DMS53 (cell line): ENCODE results near the gene EFEMP2.
A peak's percentile ranks its signal among the peaks of the same experiment; 100 is the strongest.
"Not testable (repeated sequence)": the region's sequence is repeated elsewhere in the genome, so short reads cannot be mapped to it uniquely, and the experiment has no call there.

Experiments
- DNase-seq: peaks from one replicate; lab custom pipeline; 2025; lab: John Stamatoyannopoulos, UW

Gene EFEMP2

DNA sequence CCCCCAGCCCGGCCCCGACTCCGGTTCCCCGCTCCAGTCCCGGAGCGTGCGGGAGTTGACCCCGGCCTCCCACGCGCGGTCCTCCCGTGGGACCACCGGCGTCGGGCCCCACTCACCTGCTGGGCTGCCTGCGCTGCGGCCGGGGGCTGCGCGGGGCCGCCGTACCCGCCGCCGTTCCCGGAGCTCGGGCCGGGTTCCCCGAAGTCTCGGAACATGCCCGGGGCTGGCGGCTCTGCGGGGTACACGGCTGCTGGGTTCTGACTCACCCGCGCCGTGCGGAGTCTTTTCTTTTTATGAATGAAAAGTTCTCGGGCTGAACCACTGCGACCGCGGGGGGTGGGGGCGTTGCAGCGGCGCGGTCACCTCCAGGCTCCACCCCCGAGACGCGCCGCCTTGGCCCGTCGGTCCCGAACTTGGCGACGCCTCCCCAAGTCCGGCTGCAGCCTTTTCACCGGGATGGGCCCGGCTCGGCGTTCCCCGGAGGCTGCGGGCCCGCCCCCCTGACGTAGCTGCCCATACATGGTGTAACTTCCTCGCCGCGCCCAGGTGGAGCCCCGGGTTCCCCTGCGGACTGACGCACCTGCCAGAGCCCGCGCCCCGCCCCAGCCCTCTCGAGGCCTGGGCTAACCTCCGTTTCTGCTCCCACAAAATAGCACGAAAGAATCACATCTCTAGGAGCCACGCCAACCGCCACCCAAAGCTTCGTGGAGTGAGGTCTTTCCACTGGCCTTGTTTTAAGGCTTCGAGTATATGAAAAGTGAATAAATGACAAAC is 27.7 kb upstream of the EFEMP2 start, which contains the start of gene FOSL1:
FOSL1 (minus strand) TSS at position 264 of the 774 bp plus-strand sequence; CDS start at position 215, 49 bp downstream.
- DNase-seq: peak; percentile 98

DNA sequence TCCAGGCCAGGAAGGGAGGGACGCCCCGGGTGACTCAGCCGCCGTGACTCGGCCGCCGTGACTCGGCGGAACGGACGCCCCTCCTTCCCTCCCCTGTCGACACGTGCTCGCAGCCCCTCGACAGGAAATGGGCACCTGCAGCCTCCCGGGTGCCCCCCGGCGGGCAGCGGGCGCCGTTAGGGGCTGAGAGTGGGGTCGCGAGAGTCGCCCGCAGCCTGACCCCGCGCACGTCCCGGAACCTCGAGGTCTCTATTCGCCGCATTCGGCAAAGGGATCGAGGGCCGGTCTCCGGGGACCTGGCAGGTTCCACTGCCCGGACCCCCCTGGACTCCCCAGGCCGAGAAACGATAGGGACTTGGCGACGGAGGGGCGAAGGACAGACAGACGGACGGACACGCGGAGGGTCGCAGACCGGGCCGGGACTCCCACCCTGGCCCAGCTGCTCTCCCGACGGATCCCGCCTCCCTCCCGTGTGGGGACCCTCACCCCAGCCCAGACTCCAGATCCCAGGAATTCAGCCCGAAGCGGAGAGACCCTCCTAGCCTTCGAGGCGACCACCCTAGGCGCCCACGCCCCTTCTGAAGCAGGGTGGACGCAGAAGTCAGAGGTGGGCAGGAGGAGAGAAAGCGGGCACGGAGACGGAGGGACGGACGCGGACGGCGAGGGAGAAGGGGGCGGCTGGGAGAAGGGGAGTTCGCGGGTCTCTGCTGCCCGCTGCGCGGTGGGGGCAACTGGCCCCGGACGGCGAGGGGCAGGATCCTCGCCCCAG is 26.9 kb upstream of the EFEMP2 start:
- DNase-seq: peak; percentile 88

DNA sequence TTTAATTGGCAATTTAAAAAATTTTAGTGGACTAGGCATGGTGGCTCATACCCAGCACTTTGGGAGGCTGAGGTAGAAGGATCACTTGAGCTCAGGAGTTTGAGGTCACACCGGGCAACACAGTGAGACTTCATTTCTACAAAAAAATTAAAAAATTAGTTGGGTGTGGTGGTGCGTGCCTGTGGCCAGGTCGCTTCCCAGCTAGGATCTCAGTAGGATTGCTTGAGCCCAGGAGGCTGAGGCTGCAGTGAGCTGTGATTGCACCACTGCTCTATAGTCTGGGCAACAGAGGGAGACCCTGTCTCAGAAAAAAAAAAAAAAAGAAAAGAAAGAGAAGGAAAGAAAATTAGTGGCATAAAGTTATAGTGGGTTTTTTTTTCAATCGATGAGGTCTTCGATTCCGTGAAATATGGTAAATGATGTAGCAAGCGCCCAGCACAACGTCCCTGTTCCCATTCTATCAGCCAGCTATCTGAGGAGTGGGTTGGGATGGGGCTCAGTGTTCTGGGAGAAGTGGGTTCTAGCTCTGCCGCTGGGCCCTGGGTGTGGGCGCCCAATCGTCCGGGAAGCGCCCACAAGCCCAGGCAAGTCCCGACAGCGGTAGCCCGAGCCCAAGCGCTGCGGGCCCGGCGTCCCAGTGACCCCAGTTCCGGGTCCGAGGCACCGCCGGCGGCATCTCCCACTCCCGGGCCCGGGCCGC is 26.2 kb upstream of the EFEMP2 start:
- no peak for DNase-seq

DNA sequence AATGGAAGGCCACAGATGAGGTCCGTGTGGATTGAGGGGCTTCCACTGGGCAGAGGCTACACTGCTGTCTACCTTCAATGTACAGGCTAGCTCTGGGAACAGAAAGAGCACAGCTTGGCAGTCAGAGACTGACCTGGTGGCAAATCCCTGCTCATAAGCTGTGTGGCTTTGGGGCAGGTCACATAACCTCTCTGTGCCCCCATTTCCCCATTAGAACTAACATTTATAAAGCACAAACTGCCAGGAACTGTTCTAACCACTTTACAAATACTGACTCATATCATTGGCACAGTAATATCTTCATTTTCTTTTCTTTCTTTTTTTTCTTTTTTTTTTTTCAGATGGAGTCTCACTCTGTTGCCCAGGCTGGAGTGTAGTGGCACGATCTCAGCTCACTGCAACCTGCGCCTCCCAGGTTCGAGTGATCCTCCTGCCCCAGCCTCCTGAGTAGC is 24.4 kb upstream of the EFEMP2 start:
- DNase-seq: no peak

DNA sequence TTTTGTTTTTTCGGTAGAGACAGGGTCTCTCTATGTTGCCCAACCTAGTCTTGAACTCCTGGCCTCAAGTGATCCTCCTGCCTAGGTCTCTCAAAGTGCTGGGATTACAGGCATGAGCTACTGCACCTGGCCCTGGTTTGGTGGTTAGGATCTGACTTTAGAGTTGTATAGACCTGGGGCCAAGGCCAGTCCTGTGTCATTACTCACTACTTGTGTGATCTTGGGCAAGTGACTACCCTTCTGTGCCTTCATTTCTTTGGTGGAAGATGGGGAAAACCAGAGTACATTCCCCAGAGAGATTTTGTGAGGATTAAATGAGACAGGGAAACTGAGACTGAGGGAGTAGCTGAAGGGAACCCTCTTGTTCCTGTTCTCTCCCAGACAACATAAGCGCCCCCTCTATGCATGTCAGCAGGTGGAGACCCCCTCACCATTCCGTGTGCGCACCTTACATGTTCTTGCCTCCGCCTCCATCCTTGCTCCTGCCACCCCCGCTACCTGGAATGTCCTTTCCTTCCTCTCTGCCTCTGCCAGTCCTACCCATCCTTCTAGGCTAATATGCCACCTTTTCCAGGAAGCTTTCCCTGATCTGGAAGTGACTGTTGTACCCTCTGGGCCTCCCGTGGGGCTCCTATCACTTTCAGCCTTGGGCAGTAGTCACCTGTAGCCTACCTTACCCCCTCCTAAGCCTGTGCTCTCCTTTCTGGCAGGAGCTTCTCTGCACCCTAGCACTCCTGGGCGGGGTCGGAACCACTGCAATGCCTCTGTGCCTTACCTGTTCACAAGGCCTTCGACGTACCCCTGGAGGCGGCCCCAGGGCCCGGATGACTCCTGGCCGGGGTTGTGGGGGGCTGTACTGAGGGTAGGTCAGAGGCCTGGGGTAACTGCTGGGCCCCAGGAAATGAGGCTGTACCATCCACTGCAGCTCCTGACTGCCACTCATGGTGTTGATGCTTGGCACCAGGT is 23.7 kb upstream of the EFEMP2 start:
- no peak for DNase-seq

DNA sequence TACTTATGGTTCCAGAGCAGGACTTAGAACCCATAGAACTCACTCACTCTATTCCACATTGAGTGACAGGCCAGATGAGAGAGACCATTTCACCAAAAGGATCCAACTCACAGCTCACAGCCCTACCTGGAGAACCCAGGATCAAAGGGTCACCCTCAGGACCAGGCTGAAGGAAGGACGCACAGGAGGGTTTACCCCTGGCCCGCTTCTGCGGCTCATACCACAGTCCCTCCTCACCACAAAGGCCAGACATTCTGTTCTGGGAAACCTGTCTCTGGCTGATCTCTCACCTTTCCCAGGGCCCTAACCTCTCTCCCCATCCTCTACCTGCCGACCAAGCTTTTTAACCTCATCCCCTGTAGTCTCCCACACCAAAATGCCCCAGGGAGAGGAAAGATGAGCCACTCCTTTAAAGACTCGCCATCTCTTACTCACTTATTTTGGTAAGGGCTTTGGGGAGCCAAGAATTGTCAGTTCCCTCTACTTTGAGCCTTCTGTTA is 22.9 kb upstream of the EFEMP2 start:
- DNase-seq: no peak

DNA sequence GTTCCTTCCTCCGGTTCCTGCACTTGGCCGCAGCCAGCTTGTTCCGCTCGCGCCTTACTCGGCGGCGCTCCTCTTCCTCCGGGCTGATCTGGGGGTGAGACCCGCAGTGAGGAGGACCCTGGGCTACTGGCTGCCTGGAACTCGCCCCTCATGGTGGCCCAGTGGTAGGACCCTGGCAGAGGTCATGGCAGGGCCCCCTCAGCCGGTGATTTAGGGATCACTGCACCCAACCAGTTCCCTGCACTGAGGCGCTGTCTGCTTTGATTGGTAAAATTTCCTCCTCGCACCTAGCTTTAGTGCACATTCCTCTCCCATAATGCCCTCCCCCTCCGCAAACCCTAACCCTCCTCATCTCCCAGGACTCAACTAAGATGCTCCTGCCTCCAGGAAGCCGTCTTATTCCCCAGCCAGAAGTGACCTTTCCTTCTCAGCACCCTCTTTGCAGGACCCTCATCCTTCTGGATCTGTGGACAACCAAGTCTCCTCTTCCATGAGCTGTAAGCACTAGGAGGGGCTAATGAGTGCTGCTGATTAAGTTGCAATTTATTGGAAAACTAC is 21.5 kb upstream of the EFEMP2 start:
- DNase-seq: no peak

DNA sequence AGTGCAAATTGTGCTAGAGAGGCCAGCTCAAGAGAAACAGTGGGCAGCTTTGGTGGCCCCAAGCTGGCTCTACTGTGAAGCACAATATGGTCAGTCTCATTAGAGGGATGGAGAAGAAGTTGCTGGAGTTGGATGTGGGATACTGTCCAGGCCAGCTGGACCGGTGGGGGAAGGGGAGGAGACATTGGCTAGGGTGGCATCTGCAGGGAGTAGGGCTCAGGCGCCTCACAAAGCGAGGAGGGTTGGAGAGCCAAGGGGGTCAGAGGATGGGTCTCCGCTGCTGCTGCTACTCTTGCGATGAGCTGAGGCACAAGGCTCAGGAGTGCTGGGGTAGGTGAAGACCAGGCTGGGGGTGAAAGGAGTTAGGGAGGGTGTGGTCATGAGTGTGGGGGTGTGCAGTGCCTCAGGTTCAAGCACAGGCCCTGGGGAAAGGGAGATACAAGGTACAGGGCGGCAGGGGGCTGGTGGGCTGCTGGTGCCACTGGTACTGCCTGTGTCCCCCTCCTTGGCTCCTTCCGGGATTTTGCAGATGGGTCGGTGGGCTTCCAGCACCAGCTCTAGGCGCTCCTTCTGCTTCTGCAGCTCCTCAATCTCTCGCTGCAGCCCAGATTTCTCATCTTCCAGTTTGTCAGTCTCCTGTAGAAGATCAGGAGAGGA is 20.2 kb upstream of the EFEMP2 start:
- no peak for DNase-seq

DNA sequence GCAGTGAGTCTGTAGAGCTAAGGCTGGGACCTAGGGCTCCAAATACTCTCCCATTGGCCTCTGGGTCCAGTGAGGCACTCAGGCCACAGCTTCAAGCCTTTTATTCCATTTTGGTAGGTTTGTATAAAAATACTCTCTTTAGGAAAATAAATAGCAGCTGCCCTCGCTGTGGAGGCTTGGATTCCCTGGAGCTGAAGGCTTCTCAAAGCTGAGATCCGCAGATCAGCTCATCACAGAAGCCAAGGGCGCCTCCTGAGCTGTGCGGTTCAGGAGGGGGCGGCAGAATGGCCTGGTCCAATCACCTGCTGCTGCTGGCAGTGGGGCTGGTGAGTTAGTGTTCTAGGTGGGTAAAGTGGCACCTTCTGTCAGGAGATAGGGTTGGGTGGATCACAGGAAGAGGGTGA is 19.5 kb upstream of the EFEMP2 start:
- DNase-seq: not testable (repeated sequence)

DNA sequence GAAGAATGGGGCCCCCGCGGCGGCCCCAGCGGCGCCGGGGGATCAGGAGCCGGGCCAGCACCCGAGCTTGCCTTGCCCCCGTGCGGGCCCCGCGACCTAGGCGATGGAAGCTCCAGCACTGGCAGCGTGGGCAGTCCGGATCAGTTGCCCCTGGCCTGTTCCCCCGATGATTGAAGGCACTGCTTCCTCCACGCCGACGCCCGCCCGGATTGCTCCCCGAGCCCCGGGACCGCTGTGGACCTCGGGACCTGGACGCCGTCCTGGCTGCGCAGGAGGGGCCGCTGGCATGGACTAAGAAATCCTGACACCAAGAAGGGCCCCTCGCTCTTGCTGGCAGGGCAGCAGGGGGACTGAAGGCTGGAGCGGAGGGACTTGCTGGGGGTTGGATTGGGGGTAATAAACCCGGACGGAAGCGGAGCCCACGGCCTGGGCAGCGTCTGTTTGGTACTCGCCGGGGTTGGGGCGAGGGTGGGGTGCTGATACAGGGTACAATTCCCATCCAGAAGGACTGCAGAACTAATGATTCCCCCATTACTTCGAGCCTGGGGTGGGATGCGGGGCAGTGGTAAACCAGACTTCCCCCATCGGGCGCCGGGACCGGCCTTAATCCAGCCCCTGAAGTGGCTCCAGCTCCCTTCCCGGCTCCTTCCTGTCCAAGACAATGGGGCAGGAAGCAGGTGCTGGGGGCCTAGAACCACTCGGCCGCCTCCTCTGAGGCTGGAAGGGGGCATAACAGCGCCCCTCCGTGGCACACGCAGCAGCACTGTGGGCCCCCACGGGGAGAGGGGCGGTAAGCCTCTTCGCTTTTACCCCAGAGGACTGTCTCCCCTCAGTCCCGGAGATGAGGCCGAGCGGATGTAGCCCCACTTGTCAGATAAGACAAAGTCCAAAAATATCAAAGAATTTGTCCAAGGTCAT is 18.9 kb upstream of the EFEMP2 start:
- DNase-seq: peak; percentile 79

DNA sequence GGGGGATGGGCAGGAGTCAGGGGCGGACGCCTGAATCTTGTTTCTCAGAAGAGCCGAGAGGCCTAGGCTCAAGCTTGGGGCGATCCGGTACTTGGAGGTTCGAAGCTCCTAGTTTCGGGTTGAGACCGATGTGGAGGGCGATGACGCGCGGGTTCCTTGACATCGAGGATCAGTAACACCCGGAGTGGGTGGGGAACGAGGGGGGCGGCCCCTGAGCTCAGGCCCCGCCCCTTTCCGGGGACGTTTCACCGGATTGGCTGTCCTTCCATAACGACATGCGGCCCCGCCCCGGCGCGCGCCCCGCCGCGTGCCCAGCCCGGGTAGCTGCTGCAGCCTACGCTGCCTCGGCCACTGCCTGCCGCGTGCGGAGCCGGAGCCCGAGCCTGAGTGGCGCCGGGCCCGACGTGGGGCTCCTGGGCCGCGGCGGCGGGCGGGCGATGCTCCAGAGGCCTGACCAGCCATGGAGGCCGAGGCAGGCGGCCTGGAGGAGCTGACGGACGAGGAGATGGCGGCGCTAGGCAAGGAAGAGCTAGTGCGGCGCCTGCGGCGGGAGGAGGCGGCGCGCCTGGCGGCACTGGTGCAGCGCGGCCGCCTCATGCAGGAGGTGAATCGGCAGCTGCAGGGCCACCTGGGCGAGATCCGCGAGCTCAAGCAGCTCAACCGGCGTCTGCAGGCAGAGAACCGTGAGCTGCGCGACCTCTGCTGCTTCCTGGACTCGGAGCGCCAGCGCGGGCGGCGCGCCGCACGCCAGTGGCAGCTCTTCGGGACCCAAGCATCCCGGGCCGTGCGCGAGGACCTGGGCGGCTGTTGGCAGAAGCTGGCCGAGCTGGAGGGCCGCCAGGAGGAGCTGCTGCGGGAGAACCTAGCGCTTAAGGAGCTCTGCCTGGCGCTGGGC is 18.0 kb upstream of the EFEMP2 start, which contains the start of gene CCDC85B:
CCDC85B (plus strand) TSS at position 350 of the 895 bp plus-strand sequence; CDS start at position 461, 111 bp downstream.
- DNase-seq: peak; percentile 97

DNA sequence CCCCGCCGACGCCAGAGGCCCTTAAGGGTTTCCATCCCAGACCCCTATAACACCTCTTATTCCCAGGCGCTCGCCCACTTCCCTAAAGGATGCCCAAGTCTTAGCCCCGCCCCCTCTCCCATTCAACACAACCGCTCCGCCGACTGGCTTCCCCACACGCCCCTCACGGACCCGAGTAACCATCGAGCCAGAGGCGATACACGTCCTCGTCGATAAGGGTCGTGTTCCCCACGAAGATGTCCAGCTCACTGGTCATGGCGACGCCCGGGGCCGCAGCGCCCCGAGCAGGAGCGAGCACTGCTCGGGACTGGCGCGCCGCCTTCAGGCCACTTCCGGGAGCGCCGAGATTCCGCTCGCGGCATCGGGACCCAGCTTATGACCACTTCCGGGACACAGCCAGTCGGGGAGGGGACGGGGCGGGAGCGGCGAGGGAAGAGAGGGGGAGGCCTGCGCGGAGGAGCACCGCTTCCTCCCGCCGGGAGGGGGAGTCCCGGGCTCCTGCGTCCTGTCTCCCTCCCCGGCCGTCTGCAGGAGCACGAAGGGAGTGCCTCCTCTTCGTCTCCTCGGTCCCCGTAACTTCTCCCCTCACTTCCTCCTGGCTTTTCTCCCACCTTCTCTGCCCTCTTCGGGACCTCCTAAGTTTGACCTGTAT is 15.7 kb upstream of the EFEMP2 start, which contains the start of gene FIBP:
FIBP (minus strand) TSS at position 309 of the 652 bp plus-strand sequence; CDS start at position 256, 53 bp downstream.
- DNase-seq: peak; percentile 99

DNA sequence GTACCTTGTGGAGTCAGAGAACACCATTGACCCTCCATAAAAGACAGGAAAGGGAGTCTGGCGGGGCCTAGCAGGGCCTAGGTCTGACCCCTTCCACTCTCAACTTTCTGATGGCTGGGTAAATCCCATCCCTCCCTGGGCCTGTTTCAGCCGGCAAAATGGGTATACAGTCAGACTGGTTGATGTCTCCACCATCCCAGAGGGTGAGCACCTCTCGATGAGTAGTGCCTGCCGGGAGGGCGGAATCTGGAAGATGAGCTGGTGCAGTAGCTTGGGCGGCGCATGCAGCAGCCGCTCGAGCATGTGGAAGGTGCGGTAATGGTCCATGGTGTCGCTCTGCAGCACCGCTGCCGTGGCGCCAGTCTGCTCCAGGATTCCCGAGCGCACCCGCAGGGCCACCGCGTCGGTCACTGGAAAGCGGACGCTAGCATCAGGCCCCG is 15.1 kb upstream of the EFEMP2 start:
- peak; percentile 83 for DNase-seq

DNA sequence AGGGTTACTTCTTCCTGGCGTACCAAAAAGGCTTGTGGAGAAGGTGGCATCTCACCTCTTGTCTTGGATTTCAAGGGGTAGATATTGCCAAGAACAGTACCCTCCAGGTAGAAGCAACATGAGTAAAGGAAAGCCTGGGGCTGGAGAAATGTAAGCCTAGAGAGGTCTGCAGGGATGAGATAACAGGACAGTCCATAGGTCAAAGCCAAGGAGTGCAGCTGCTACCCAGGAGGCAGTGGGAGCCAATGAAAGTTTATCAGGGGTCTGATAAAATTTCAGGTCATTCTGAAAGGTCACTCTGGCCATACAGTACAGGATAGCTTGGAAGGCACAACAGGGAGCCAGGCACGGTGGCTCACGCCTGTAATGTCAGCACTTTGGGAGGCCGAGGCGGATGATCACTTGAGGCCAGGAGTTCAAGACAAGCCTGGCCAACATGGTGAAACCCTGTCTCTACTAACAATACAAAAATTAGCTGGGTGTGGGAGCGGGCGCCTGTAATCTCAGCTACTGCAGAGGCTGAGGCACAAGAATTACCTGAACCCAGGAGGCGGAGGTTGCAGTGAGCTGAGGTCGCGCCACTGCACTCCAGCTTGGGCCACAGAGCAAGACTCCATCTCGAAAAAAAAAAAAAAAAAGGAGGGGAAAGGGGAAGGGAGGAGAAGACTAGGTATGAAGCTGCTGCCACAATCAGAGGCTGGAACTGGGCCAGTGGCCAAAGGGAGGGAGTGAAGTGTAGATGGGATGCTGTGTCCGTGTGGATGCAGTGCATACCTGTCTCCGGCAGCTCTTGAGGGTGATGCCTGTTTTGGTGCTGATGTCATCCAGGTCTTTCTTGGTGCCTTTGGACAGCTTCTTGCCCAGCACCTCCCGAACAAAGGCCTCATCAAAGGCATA is 14.5 kb upstream of the EFEMP2 start:
- DNase-seq: no peak

DNA sequence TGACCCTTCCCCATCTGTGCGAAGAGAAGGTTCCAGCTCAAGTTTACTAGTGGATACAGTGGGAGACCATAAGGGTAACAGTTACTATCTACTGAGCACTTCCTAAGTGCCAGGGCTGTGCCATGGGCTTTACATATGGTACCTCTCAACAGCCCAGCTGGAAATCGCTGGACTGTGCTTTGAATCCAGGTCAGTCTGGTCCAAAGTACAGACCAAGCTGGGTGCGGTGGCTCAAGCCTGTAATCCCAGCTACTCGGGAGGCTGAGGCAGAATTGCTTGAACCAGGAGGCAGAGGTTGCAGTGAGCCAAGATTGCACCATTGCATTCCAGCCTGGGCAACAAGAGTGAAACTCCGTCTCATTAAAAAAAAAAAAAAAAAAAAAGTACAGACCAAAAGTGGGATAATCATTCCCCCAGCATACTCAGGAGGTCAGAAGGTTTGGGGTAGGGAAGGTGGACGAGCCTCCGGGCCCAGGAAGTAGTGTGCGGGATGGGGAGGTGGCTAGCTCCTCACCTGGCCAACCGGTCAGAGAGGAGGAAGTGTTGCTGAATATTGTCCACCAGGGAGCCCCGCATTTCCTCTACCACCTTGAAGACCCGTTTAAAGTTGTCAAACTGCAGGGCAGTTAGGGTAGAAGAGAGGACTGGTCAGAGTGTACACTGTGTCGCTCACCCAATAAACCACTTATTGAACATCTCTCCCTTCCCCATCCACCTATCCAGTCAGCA is 13.4 kb upstream of the EFEMP2 start:
- DNase-seq: no peak
